ENCODE results near the gene SKOR2.

DNA sequence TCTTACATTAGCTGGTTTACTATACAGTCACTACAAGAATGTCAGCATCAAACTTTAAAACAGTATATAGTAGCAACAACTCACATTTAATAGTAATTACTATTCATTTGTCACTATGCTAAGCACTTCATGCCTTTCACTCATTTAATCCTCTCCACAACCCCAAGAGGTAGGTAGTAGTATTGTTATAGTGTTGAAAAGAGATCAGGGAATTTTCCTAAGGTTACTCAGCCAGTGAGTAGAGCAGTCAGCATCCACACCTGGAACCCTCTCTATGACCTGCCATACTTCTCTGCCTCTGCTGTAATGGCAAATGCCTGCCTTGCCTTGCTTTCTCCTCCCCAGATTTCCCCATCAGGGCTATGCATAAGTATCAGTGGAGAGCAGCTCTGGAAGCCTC, 24.8 kb downstream of the SKOR2 start:
- TF ChIP-seq, protein P1, sequence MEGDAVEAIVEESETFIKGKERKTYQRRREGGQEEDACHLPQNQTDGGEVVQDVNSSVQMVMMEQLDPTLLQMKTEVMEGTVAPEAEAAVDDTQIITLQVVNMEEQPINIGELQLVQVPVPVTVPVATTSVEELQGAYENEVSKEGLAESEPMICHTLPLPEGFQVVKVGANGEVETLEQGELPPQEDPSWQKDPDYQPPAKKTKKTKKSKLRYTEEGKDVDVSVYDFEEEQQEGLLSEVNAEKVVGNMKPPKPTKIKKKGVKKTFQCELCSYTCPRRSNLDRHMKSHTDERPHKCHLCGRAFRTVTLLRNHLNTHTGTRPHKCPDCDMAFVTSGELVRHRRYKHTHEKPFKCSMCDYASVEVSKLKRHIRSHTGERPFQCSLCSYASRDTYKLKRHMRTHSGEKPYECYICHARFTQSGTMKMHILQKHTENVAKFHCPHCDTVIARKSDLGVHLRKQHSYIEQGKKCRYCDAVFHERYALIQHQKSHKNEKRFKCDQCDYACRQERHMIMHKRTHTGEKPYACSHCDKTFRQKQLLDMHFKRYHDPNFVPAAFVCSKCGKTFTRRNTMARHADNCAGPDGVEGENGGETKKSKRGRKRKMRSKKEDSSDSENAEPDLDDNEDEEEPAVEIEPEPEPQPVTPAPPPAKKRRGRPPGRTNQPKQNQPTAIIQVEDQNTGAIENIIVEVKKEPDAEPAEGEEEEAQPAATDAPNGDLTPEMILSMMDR (IDR thresholded peaks at IDR 0.05): no peak
- TF ChIP-seq POLR2A (IDR thresholded peaks at IDR 0.05): no peak
